Stimulated activated CD8-positive, alpha-beta memory T cell treated with anti-CD3 and anti-CD28 coated beads, Interleukin-12 subunit alpha, Interleukin-12 subunit beta, amount 100 ng/mL, for 1 hour (primary cell): Measurements from ENCODE around the gene TK2.

Experiments
- DNase-seq: peaks from one replicate; pipeline ENCODE4 v3.0.0-alpha.2; 2020; ENCODE audit warnings: low read depth

Gene TK2

DNA sequence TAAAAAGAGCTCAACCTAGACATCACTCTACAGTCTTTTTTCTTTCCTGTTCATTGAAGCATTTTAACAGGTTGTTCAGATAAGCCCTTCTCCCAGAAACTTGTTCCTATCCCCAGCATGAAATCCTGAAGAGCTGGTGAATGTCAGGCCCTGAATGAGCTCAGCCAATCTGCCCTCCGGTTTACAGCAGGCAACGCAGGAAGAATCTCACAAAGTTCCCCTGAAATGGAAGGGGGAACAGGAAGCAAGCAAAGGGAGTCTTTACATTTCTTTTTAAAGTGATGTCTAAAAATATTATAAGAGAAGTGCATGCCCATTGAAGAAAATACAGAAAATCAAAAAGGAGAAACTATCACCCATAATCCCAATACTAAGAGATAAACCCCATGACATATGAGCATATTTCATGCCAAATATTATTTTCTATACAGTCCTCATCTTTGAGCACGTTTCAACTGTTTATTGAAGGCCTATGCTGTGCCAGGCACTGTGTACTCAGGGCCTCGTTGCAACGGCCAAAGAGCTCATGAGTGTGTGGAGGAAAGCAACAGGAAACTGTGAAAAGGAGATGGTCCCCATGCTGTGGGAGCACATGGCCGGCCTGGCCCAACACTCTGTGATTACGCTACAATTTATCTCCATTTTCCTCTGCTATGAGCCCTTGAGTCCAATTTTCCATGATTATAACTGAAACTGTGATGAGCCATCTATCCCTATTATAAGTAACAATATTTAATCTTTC, 5.7 kb downstream of the TK2 start:
- no peak for DNase-seq

DNA sequence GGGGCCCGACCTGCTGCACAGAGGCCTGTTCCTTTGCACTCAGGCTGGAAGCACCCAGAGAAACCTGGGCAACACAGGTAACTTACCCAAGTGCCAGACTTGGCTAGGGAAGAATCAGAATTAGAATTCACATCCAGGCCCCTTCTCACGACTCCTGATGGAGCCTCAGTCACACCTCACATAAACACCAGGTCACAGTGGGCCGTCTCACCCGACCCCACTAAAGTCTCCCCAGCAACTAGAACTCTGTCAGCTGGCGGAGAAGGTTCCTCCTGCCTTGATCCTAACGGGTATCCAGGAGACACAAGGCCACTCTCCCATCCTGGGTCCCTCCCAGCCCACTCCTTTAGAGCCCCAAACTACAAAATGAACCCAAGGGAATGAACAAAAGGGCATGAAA, 6.4 kb downstream of the TK2 start:
- no peak for DNase-seq

DNA sequence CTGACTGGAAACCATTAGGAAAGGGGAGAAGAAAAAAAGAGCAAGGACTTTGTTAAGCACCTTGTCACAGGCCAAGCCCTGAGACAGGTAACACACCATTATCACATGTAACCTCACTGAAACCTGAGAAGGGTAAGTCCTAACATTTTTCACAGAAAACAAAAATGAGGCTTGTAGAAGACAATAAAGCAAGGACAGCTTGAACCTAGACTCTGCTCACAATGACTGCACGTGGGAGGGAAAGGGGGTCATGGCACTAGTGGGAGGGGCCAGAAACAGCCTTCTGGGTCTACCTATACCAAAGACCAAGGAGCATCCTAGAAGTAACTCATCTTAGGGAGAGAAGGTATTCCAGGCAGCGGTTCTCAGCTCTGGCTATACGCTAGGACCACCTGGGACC, 7.5 kb downstream of the TK2 start:
- no peak for DNase-seq

DNA sequence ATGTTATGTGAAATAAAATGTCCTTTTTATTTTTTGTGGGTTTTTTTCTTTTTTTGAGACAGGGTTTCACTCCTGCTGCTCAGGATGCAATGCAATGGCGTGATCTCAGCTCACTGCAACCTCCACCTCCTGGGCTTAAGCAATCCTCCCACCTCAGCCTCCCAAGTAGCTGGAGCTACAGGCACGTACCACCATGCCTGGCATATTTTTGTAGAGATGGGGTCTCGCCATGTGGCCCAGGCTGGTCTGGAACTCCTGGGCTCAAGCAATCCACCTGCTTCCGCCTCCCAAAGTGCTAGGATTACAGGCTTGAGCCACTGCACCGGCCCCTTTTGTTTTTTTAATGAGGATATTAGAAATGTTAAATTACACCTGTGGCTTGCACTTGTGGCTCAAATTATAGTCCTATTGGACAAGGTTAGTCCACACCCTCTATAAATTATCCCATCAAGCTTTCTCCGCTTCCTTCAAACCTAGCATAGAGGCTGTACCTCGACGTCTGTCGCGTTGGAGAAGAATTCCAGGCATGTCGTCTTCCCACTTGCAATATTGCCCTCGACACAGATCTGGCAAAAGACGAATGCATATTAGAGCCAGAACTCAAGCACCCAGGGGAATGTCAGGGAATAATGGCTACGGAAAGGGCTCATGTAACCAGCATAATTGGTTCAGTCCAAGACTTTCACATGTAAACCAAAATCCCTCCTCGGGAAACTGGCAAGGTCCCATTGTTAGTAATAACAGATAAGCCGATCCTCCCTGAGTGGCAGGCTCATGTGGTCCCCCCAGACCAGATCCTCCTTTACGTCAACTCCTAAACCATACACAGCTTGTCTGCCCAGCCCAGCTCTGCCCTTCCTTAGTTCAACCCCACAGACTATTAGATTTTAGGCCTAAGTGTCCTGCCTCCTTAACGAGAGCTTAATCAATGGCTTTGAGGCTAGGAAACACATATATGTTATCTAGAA, 8.2 kb downstream of the TK2 start:
- no peak for DNase-seq

DNA sequence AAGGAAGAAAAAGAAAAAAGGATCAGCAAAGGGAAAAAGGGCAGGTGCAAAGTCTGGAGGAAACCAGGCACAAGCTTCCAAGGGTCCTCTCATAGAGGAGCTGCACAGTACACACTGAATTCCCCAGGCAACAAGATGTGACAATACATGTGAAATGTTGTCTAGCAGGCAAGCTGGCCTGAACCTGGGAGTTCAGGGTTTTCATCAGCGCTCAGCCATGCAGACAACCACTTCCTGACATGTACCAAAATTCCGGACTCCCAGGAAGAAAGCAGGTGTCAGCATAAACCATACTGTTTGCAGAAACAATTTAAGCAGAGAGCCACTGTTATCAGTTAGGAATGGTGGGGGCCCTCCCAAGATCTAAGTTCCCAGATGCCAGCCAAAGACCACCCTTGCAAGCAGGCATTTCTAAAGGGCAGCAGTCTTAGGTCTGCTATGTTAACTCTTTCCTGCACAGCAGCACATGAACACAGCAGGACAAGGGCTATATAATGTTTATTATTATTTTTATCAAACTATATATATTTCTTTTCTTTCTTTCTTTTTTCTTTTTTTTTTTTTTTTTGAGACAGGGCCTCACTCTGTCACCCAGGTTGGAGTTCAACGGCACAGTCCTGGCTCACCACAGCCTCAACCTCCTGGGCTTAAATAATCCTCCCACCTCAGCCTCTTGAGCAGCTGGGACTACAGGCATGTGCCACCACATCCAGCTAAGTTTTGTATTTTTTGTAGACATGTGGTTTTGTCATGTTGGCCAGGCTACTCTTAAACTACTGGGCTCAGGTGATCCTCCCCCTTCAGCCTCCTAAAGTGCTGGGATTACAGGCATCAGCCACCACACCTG, 10.1 kb downstream of the TK2 start:
- DNase-seq: no peak

DNA sequence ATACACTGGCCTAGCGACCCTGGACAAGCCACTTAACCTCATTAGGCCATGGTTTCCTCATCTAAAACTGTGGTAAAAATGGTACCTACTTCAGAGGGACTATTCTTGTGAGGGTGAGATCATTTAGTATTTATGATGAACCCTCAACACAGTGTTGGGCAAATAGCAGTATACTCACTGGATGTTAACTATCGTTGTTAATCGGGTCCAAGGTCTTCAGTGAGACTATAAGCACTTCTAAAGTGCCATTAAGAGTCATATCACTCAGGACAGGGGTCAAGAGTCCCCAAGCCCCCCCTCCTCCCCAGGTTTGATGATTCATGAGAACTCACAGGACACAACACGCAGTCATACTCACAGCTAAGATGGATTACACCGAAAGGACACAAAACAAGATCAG, 11.0 kb downstream of the TK2 start:
- no peak for DNase-seq

DNA sequence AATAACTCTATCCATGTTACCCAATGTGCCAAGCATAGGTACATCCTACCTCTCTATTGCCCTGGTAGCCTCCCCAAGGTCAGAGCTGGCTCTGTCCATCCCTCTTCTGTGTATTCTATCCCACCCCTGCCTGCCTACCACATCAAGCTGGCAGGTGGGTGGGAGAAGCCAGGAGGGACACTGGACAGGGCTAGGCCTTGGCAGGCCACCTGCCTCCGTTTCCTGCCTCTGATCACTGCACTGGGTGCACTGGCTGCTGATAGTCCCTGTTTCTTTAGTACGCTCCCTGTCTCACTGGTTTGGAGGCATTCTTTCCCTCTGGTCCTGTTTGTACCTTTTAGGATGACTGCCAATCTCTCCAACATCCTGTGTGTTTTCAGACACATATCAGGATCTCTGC, 12.7 kb downstream of the TK2 start:
- DNase-seq: no peak

DNA sequence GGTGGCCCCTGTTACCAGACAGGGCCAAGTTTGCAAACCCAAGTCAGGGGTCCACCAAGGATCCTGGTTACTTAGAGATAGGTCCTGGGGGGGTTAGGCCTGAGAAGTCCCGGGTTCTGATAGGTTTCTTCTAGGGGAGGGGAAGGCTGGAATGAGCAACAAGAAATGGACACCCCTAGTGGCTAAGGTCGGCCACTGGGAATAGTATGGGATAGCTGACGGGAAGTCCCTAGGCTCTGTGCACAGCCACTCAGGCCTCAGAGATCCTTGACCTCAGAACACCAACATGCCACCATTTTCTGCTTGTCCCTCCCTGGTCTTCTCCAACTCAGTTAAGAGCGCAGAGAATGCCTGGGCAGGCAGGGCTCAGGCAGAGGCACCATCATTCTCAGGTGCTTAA, 13.4 kb downstream of the TK2 start:
- no peak for DNase-seq

DNA sequence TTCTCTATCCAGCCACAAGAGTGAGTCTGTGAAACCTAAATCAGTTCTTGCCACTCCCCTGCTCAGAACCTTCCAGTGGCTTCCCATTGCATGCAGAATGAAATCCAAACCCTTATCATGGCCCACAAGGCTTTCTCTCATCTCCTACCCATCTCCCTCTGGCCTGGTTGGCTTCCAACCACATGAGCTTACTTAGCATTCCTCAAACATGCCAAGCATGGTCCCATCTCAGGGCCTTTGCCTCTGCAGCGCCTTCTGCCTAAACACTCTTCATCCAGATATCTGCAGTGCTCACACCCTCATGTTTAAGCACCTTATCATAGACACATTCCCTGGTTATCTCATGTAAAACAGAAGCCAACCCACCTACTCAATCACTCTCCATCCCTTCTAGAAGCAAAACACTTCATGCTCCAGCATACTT, 15.5 kb downstream of the TK2 start:
- no peak for DNase-seq

DNA sequence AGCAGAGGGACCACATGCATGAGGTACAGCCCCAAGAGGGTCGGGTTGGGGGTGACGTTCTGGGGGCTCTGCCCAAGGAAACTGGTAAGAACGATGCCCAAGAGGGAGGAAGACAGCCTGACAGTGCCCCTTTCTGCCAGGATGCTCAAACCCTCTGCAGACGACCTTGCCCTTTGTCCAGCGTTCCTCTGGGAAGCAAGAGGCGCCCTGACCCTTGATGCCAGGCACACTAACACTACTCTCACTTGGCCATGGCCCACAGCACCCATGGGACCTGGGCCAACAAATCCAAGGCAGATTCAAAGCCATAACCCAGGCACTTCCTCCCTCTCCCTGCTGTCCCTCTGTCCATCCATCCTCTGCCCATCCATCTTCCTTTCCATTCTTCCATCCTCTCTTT, 20.4 kb downstream of the TK2 start:
- no peak for DNase-seq

DNA sequence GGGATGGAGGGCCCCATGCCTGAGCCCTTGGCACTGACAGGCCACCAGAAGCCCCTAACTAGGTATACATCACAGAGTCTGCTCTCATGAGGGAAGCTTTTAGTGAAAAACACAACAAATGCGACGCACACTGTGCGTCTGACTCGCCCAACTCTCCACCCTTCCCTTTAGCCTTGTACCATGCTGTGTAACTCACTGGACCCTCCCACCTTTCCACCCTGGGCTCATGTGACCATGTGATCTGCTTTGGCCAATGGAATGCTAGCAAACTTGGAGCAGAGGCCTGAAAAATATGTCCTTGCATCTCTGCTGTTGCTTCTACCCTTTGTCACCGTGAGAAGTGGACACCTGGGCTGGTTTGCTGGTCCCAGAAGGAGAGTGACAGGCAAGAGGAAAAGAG, 21.6 kb downstream of the TK2 start:
- no peak for DNase-seq

DNA sequence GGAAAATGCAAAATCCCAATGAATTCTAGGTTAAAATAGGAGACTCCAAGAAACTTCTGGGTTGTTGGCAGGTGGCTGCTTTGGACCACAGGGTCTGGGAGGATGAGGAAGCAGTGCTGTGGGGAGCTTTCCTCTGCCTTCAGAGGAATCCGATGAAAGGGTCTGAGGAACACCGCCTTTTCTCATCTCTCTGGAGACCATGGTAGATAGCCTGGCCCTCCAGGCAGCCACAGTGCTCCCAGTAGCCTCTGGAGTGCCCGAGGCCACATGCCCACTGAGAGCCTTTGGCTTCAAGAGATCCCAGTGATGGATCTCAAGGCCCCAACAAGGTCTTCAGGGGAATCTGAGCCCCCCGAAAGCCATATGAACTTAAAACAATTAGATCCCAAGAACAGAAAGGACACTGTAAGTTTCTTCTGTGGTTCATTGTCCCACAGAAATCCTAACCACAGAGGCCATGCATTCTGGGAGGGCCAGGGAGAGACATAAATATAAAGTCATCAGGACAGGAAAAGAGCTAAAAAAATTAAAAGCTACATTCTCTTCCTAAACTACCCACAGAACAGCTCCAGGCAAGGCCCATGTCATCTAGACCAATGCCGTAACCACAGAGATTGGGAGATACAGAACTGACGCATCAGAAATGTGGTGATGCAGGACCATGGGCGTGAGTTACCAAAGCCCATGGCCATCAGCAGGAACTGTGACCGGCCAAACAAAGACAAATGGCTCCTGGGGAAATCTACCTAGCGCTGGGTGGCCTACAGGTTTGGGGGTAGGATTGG, 24.3 kb downstream of the TK2 start:
- DNase-seq: no peak

DNA sequence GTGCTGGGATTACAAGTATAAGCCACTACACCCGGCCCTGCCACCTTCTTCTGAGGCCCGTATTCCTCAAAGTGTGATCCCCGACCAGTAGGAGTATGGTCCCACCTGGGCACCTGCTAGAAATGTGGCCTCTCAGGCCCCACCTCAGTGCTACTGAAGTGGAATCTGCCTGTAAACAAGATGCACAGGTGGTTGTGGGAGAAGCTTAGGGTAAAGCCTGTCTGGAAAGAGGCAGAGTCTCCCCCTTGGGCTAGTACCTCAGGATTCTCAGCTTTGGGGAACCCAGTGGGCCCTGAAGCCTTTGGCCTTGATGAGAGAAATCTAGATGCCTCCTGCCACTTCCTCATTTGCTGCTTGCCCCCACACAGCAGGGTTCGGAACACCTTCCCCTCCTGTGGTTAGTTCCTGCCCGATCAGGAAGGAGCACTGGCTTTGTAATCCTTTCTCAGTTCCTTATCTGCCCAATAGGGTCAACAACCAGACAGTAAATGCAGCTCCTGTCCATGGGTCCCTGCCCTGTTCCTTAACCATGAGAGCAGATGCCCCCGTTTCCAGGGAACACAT, 25.2 kb downstream of the TK2 start:
- DNase-seq: no peak

DNA sequence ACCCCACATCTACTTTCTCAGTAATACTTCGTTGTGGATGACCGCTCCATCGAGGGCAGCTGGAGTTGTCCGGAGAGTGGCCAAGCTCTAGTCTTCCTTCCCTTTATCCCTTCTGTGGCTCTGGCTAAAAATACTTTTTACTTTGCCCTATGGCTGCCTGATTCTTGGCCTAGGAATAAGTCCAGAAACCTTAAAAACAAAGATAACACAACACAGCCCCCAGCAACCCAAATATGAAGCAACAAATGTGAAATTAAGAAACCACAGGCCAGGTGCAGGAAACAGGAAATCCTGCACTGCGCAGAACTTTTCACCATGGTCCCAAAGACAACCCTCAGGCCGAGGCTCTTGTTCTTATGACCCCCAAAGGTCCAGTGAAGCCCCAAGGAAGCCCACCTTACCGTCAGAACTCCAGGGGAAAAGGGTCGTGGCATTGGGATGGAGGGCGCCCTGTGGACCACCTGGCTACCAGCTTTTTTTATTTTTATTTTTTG, 26.0 kb downstream of the TK2 start:
- DNase-seq: no peak

DNA sequence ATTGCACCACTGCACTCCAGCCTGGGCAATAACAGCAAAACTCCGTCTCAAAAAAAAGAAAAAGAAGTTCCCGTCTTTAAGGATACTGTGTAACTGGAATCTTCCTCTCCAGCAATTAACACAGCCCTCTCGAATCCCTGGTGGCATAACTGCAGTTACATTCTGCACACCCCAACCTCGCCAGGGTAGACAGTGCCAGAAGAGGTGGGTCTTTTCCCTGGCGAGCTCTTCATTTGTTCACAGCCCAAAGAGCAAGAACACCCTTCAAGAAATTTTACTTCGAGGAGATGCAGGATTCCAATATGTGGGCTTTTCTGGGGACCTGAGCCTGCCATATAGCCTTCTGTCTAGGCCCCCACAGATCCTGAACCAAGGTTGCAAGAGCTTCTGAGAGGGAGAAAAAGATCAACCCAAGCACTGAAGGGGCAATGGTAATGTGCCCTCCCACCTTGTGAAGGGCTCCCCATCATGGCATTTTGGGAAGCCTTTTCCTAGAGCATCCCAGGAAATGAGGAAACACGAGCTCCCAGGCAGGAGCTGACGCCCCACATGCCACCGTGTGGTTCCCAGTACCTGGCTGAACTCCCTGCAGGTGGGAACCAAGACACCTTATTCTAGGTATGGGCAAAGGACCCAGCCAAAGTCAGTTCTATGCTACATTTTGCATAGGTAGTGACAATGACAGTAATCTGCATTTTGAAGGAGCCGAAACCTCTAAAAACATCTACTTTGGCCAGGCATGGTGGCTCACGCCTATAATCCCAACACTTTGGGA, 26.9 kb downstream of the TK2 start:
- no peak for DNase-seq

DNA sequence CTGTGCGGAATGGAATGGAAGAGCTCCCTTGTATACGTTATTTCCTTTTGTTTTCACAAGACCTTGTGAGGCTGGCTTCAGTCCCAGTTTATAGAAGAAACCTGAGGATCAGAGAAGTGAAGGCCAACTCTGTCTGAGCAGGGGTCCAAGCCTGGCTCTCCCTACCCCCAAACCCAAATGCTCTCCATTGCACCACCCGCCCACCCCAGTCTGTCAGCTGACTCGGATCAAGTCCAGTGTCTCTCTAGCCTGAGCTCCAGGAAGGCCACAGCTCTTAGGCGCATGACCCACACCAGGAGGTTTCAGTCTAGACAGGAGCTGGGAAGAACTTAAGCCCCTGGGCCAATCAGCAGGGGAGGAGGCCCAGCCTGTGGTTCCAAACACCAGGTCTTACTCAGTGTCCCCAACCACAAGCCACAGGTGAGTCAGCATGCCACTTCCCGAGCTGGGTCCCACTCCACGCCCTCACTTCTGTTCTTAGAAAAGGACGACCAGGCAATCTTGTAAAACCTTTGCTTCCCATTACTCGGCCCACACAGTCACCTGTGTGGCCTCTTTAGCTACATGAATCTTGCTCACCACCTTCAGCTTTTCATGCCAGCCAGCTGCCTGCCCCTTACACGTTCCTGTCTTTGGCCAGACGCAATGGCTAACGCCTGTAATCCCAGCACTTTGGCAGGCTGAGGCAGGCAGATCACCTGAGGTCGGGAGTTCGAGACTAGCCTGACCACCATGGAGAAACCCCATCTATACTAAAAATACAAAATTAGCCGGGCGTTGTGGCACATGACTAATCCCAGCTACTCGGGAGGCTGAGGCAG, 27.8 kb downstream of the TK2 start:
- DNase-seq: peak; percentile 86

DNA sequence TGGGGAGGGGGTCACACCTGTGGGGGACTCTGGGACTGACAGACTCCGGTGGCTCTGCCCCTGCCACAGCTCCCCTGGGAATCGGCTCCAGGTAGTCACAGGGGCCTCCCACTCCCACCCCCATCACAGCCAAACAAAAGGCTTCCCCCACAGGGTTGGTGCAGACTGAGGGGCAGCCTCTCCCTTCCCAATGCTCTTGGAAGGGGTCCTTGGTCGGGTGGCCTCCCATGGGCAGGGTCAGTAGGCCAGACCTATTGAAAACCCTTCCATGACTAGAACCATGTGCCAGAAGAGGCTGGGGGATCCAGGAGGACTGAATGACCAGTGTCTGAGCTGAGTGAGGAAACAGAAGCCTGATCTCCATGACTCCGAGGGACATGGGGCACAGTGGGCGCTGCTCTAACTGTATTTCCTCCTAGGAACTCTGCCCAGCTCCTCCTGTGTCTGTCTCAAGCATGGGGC, 28.6 kb downstream of the TK2 start:
- DNase-seq: no peak

DNA sequence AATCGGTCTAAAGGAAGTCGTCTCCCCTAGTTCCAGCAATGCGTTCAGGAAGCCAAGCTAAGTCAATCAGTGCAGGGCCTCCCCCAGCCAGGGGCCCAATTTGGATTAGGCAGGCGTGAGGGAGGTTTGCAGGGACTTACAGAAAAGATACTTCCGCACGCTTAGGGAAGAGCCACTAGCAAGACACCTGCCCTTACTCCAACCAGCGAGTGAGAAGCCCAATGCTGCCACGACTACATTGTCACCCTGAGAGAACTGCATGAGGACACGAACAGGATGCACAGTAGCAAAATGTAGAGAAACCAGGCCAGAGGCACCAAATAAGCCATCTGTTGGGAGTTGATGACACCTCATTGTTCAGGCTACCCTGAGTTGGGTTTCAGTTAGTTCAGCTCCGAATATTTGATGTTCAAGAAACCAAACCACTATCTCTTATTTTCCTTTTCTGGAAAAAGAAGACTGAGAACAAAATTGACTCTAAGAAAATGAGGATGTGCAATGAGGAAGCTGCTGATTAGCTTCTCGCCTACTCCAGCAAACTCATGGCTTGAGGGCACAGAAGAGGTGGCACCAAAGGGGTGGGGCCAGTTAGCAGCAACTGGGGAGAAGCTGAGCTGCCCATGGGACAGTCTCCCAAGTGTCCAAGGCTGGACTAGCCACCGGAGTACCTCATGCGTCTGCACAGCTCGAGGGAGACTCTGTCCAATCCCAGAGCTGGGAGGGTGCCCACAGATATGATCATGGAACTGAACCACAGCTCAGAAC, 29.3 kb downstream of the TK2 start:
- no peak for DNase-seq
